K562 (cell line): ENCODE measurements around the gene SLAMF6.

ENCODE experiments used
- CC2D1A ChIP-seq: fragments of 450-650 bp; IDR thresholded peaks from 2 replicates; pipeline ENCODE4 v1.6.1; 2017; ENCODE audit warnings: mild to moderate bottlenecking
- HIVEP1 ChIP-seq: fragments of 250-450 bp; sonication (Bioruptor Pico); IDR thresholded peaks from 2 replicates; pipeline ENCODE4 v1.4.0; 2020; ENCODE audit warnings: mild to moderate bottlenecking
- POLR2A ChIP-seq: fragments of 450-650 bp; conservative IDR thresholded peaks from 2 replicates; pipeline ENCODE4 v1.6.1; 2016
- POLR2AphosphoS5 ChIP-seq: IDR thresholded peaks from 2 replicates; pipeline ENCODE4 v1.6.1; 2011; ENCODE audit warnings: mild to moderate bottlenecking, low read depth, low read length, moderate library complexity; ENCODE audit not compliant: control insufficient read depth, insufficient read depth
- SMC3 ChIP-seq: conservative IDR thresholded peaks from 2 replicates; pipeline ENCODE4 v1.6.1; 2011; ENCODE audit warnings: low read depth, low read length, improper control_type of control experiment; ENCODE audit not compliant: insufficient read depth
- ZNF274 ChIP-seq: IDR thresholded peaks from 2 replicates; pipeline ENCODE4 v1.6.1; 2011; ENCODE audit warnings: low read depth, mild to moderate bottlenecking, low read length, moderate library complexity, borderline replicate concordance
- ZNF354B ChIP-seq: fragments of 250-450 bp; sonication (Bioruptor Pico); IDR thresholded peaks from 2 replicates; pipeline ENCODE4 v1.4.0; 2020
- ZNF445 ChIP-seq: fragments of 250-450 bp; sonication (Bioruptor Pico); IDR thresholded peaks from 2 replicates; pipeline ENCODE4 v1.4.0; 2020; ENCODE audit warnings: low read depth, mild to moderate bottlenecking, moderate library complexity

DNA sequence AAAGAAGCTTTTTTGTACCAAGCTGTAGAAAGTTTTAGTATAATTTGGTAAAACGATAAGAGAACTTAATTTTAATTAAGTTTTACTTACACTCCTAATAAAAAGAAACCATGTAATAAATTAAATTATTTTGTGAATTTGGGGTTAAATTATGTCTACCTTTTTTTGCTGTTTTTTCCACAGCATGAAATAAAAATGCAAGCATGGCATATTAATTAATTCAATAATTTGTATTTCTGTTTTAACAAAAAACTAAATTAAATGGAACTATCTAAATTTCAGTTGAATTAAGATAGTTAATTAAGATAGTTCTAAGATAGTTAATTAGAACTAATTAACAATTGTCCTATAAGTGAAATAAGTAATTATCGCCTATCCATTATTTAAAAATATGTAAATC, 83.3 kb downstream of the SLAMF6 start:
- TF ChIP-seq ZNF445 (CRISPR knock-in tag), result no peak
- TF ChIP-seq ZNF274, result no peak
- no peak for TF ChIP-seq HIVEP1 (CRISPR knock-in tag)
- TF ChIP-seq POLR2AphosphoS5, result no peak
- TF ChIP-seq CC2D1A, result no peak
- no peak for TF ChIP-seq SMC3
- no peak for TF ChIP-seq POLR2A
- TF ChIP-seq ZNF354B (CRISPR knock-in tag), result no peak
